ENCODE data around the gene STEAP1B.

STEAP1B gene

GRCh38 chr7:22429386-22429785 lies 70.6 kb downstream of the STEAP1B start:
- no peak for DNase-seq (ENCODE audit: low spot score)

GRCh38 chr7:22427855-22428254 lies 72.1 kb downstream of the STEAP1B start:
- DNase-seq (ENCODE audit: low spot score), result no peak

DNA sequence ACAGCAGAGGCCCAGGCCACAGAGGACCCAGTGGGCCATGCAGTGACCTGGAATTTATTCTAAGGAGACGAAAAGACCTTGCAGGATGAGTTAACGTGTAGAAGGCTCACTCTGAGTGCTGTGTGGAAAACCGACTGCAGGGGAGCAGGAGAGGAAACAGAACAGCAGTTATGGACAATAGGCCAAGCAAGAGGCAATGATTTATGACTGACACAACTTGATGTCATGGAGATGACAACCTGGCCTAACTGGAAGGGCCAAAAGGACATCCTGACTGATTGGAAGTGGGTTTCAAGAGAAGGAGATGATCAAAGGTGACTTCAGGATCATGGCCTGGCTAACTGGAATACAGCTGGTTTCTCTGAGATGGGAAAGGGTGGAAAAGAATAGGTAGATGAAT lies 72.9 kb downstream of the STEAP1B start:
- DNase-seq (ENCODE audit: low spot score), result no peak

GRCh38 chr7:22426463-22427094 lies 73.4 kb downstream of the STEAP1B start:
- no peak for DNase-seq (ENCODE audit: low spot score)

DNA sequence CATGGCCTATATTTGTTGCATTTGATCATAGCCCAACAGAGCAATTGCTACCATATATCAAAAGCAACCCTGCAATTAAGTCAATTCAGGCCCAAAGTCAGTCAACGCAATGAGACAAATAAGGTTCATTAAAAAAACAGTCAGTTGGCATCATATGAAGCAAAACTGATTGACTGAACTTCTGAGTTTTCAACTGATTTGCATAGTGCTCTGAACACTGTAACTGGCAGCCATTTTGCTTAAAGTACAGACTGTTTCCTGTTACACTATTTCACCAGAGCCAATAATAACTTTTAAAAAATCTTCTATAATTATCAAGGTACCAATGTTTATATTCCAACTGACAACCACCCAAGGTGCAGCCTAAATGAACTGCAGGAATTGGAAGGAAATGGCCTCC lies 74.6 kb downstream of the STEAP1B start:
- no peak for DNase-seq (ENCODE audit: low spot score)

DNA sequence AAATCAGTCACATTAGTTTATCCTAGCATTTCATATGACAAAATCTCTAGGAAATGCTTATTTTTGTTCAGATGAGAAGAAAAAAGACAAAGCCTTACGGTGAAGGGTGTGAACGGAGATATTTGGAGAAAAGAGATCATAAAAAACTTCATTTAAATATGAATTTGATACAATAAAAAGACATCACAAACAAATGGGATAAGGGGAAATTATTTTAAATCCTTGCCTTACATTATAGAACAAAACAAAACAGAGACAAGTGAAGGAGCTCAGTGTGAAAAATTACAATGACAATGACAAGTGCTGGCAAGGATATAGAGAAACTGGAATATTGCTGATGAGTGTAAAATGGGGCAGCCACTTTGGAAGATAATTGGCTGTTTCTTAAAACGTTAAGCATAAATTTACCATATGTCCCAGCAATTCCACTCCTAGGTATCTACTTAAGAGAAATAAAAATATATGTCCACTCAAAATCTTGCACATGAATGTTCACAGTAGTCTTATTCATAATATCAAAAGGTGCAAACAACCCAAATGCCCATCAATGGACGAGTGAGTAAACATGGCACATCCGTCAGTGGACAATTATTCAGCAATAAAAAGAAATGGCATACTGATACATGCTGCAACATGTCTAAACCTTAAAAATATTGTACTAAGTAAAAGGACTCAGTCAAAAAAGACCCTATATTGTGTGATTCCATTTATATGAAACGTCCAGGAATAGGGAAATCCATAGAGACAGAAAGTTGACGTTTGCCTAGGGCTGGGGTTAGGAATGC lies 77.0 kb downstream of the STEAP1B start:
- DNase-seq (ENCODE audit: low spot score), result no peak

DNA sequence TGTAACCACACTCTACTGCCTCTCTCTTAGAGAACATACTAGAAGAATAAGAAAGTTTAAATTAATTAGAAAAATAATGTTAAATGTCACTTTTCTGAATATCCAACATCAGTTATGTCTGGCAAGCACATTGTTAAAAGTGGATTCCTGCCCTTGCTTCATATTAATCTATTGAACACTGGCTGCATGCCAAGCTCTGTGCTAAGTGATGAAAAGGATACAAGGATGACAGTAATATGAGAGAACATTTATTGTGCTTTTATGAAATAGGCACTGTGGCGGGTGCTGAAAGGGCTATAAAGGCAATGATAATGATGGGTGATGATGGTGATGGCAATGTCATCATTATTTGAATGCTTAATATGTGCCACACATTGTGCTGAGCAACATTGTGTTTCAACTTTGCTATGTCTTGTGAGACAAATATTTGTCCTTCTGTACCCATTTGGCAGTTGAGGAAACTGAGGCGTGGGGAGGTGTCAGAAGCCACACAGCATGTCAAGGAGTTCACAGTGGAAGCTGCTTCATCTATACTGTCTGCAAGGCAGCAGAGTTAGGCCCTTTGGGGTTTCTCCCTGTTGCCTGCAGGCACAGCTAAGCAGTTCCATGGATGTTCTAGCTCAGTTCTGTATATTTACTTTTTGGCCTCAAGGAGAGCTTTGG lies 78.9 kb downstream of the STEAP1B start:
- no peak for DNase-seq (ENCODE audit: low spot score)

- DNase-seq (ENCODE audit: low spot score), result no peak
Observed at GRCh38 chr7:22420008-22420407, 80.0 kb downstream of the STEAP1B start.

DNA sequence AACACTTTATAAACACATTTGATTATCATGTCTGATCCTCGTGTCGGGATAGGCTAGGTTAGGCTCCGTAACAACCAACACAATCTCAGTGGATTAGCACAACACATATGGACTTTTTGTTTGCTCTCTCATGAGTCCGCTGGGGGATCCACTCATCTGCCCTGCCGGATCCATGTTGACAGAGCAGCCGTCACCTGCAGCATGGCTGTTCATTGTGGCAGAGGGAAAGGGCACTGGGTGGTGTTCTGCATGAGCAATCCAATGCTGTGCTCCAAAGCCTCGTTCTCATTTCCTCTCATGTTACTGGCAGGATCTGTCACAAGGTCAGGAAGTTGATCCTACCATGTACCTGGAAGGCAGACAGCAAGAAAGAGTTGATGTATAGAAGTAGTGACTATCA lies 80.5 kb downstream of the STEAP1B start:
- DNase-seq (ENCODE audit: low spot score), result no peak

DNA sequence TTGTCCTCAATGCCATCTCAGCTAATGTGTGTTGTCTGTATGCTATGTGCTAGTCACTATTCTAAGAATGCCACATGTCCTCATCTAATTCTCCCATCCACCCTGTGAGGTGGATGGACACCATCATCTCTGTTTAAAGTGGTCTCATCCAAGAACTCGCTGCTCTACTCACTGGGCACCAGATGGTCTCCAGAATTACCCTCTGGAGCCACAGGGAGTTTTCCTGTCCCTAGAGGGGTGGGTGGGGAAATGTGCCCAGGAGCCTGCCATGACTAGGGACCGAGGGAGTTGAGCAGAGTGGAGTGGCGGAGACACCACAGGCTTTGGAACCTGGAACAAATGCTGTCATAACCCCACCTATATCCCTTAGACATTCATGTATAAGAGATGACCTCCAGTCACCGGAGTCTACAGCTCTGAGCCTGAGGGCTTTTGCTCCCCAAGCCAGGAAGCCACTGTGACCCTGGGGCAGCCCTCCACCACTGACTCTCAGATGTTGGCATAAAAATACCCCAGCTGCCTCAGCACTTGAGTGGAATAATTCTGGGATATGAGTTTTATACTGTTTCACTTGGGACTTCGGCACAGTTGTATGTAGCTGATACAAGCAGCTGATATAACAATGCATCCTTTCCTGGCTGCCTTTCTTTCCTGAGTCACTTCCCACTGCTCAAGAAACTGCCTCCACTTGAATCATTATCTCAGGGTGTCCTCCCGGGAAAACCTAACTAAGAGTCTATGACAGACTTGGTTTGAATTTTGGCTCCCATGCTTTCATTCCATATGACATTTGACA lies 81.5 kb downstream of the STEAP1B start:
- DNase-seq (ENCODE audit: low spot score), result no peak

- DNase-seq (ENCODE audit: low spot score), result no peak
Observed at GRCh38 chr7:22417841-22418240, 82.1 kb downstream of the STEAP1B start.

GRCh38 chr7:22417349-22417748 lies 82.6 kb downstream of the STEAP1B start:
- no peak for DNase-seq (ENCODE audit: low spot score)

DNA sequence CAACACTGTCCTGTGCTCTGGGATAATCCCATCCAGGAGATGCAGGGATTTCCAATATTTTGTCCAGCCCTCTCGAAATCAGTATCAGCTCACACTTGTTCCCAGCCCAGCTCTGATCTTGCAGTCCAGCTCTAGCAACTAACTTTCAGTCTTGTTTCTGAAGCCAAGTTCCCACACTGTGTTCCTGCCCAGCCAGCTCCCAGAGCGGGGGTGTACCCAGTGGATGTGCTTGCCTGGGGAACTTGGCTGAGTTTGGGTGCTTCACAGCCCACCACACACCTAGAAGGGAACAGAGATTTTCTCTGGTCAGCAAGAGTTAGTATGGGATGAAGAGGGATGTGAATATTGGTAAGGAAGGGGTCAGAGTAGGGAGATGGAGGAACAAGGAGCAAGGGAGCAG lies 85.6 kb downstream of the STEAP1B start:
- DNase-seq (ENCODE audit: low spot score), result no peak

DNA sequence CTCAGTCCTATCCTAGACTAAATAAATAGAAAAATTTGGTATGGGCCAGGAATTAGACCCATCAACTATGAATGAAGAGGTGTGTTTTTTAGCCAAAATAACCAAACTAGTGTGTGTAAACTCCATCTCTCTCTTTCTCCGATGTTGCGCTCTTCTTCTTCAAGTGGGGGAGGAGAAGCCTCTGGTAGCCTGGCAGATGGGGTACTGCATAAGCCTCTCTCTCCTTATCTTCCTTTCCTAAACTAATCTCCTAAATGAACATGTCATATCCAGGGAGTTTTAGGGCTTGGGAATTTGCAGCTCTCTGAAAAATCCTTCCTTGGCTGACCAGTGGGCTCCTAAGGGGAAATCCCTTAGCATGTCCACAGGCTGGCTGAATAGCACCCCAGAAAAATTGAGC lies 86.8 kb downstream of the STEAP1B start:
- DNase-seq (ENCODE audit: low spot score), result no peak

- DNase-seq (ENCODE audit: low spot score), result no peak
Observed at GRCh38 chr7:22411977-22412693, 87.9 kb downstream of the STEAP1B start.

- DNase-seq (ENCODE audit: low spot score), result no peak
Observed at GRCh38 chr7:22406715-22407114, 93.3 kb downstream of the STEAP1B start.

DNA sequence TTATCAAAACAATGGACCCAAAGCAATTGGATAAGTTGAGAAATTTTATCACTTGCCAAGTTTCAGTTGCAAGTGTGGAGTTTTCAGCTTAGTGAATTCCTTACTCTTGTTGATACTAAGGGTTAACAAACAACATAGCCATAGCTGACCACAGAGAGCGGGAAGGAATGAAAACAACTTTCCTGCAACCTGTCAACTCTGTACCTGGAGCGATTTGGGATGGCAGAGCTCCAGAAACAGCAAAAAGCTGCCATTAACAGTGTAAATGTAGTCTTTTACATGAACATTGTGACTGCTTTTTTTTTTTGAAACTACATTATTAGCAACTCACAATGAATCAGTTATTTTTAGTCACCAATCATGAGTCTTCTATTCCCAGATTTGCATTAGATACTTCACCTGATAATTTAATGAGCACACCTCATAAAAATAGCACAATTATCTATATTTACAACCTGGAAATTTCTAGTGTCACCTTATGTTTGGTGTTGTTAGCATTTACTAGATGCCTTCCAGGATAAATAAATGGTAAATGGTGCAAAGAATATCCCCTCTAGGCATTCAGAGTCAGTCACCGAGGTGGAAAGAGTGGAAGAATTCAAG lies 95.5 kb downstream of the STEAP1B start:
- no peak for DNase-seq (ENCODE audit: low spot score)

- DNase-seq (ENCODE audit: low spot score), result no peak
Observed at GRCh38 chr7:22403344-22403743, 96.6 kb downstream of the STEAP1B start.

GRCh38 chr7:22402250-22402649 lies 97.7 kb downstream of the STEAP1B start:
- no peak for DNase-seq (ENCODE audit: low spot score)

DNA sequence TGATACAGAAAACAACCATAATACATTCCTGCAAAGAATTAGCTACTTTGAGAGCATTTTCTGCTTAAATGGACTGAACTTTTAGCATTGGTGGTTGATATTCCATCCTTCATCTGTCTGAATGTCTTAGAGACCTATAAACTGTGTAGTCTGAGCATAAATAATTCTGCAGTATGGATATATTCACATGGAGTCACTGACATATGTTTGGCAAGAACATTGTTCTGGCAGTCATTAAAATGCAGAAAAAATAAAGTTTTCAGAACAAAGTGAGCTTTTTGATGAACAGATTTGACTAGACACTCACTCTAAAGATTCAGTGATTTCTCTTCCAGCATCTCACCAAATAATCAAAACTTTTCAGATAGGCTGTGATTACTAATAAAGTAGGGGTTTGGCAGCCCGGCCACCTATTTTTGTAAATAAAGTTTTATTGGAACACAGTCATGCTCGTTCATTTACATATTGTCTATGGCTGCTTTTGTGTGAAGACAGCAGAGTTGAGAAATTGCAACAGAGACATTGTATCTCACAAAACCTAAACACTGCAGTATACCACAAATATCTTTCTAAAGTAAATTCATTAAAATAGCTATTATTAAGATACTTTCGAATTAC lies 98.9 kb downstream of the STEAP1B start:
- DNase-seq (ENCODE audit: low spot score), result no peak

Measured in hematopoietic multipotent progenitor cell treated with erythropoietin and hydrocortisone succinate and interleukin-3 and kit ligand, for 15 days (in vitro differentiated cells).